Neutrophil (primary cell): ENCODE measurements around the gene C16orf92.
"Not testable (repeated sequence)": the region's sequence is repeated elsewhere in the genome, so short reads cannot be mapped to it uniquely, and the experiment has no call there.

Source experiments
- H3K27ac ChIP-seq: fragments of 200-600 bp; sonication (generic); 2 replicates; pipeline ENCODE4 v1.5.1; 2016; ENCODE audit warnings: mild to moderate bottlenecking, moderate library complexity
- H3K27me3 ChIP-seq: fragments of 200-600 bp; sonication (generic); 2 replicates; pipeline ENCODE4 v1.6.0; 2016; ENCODE audit warnings: mild to moderate bottlenecking
- H3K36me3 ChIP-seq: fragments of 200-600 bp; sonication (generic); 2 replicates; pipeline ENCODE4 v1.5.1; 2017
- H3K4me1 ChIP-seq, 2 experiments: fragments of 200-600 bp in 1 of 2; sonication (generic) in 1 of 2; 1 replicate in 1 of 2; 2 replicates in 1 of 2; pipeline versions ENCODE4 v1.5.1 to v1.6.1; 2013 to 2016; ENCODE audit warnings: low read depth in 1 of 2, low read length in 1 of 2, mild to moderate bottlenecking in 1 of 2, moderate library complexity in 1 of 2; ENCODE audit not compliant: control insufficient read depth in 1 of 2, insufficient read depth in 1 of 2
- H3K4me3 ChIP-seq, 2 experiments: fragments of 200-600 bp in 1 of 2; sonication (generic) in 1 of 2; 1 replicate in 1 of 2; 2 replicates in 1 of 2; pipeline ENCODE4 v1.5.1; 2013 to 2016; ENCODE audit warnings: low read depth in 1 of 2, low read length in 1 of 2, mild to moderate bottlenecking in 1 of 2, moderate library complexity in 1 of 2
- H3K9me3 ChIP-seq: fragments of 200-600 bp; sonication (generic); 2 replicates; pipeline ENCODE4 v1.5.1; 2016
- TF ChIP-seq, protein P1 (sequence below): fragments of 200-600 bp; sonication (generic); IDR thresholded peaks from 2 replicates; pipeline ENCODE4 v1.5.1; 2016; ENCODE audit warnings: antibody characterized with exemption

Gene C16orf92

DNA sequence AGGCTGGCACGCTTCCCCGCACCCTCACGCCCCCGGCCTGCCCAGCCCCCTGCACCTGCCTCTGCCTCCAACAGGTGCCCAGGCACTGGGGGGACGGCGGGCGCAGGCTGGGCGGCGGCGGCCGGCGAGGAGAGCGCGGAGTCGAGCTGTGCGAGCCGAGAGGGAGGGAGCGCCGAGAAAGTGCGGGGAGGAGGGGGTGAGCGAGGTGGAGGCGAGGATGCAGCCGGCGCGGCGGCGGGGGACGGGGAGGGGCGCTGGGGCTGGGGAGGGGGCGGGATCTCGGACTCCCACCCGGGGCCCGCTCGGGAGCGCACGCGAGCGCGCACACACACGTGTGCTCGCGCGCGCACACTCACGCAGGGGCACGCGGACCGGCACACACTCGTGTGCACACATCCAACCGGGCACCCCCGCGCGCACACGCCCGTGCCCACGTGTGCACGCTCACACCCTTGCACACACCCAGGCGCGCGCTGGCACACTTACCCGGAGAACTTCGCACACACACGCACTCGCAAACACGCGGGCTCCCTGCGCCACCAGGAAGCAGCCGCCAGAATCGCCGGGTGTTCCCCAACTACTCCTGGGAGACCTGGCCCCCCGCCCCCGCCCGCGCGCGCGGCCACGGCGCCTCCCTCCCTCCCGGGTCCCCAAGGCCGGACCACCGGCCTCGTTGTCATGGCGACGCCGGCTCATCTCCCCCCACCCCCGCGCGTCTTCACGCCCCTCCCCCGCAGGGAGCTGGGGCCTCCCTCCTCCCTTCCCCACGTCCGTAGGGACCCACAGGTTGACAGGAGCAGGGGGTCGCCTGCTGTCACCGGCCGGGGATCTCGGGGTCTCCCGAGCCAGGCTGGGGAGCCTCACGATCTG is 11.9 kb upstream of the C16orf92 start, which contains the start of gene DOC2A:
Gene DOC2A (minus strand): TSS at position 184 of the 870 bp plus-strand sequence. CDS start 805 bp downstream, outside the sequence.
- no peak within 1 kb of the TSS for H3K27ac ChIP-seq
- peaks cover 5% of the 10 kb centered on the region for H3K36me3 ChIP-seq
- peaks cover 57% of the 10 kb centered on the region for H3K27me3 ChIP-seq
- H3K9me3 ChIP-seq, result no peaks in the 10 kb centered on the region
- H3K4me3 ChIP-seq, result peak within 1 kb of the TSS in 1 of 2 experiments; percentile 28
- TF ChIP-seq, protein P1, sequence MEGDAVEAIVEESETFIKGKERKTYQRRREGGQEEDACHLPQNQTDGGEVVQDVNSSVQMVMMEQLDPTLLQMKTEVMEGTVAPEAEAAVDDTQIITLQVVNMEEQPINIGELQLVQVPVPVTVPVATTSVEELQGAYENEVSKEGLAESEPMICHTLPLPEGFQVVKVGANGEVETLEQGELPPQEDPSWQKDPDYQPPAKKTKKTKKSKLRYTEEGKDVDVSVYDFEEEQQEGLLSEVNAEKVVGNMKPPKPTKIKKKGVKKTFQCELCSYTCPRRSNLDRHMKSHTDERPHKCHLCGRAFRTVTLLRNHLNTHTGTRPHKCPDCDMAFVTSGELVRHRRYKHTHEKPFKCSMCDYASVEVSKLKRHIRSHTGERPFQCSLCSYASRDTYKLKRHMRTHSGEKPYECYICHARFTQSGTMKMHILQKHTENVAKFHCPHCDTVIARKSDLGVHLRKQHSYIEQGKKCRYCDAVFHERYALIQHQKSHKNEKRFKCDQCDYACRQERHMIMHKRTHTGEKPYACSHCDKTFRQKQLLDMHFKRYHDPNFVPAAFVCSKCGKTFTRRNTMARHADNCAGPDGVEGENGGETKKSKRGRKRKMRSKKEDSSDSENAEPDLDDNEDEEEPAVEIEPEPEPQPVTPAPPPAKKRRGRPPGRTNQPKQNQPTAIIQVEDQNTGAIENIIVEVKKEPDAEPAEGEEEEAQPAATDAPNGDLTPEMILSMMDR, result no peak
- H3K4me1 ChIP-seq, result peaks cover 0 to 12% of the 10 kb centered on the region in 2 experiments

- no peaks in the 10 kb centered on the region for H3K9me3 ChIP-seq
- H3K4me3 ChIP-seq, result no peak overlapping the region
- TF ChIP-seq, protein P1, result no peak
- H3K4me1 ChIP-seq, result peaks cover 0 to 12% of the 10 kb centered on the region in 2 experiments
- peaks cover 60% of the 10 kb centered on the region for H3K27me3 ChIP-seq
- no peaks in the 10 kb centered on the region for H3K36me3 ChIP-seq
- no peak overlapping the region for H3K27ac ChIP-seq
Measured at GRCh38 chr16:30011714-30012504, 11.1 kb upstream of the C16orf92 start.

DNA sequence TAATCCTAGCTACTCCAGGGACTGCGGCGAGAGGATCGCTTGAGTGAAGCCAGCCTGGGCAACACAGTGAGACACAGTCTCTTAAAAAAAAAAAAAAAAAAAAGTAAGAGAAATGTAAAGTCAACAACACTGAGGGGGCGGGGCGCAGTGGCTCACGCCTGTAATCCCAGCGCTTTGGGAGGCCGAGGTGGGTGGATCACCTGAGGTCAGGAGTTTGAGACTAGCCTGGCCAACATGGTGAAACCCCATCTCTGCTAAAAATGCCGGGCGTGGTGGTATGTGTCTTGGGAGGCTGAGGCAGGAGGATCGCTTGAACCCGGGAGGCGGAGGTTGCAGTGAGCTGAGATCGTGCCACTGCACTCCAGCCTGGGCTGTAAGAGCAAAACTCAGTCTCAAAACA is 10.4 kb upstream of the C16orf92 start:
- H3K36me3 ChIP-seq, H3K9me3 ChIP-seq, H3K4me3 ChIP-seq, H3K27ac ChIP-seq: not testable (repeated sequence)
- H3K27me3 ChIP-seq, result peaks cover 60% of the 10 kb centered on the region
- peaks cover 0 to 12% of the 10 kb centered on the region in 2 experiments for H3K4me1 ChIP-seq

- Histone ChIP-seq H3K4me1 (peaks cover 0 to 11% of the 10 kb centered on the region in 2 experiments), H3K27me3 (peaks cover 41% of the 10 kb centered on the region)
- not testable (repeated sequence) for H3K27ac ChIP-seq, H3K36me3 ChIP-seq, H3K9me3 ChIP-seq, H3K4me3 ChIP-seq
Measured at GRCh38 chr16:30015450-30015849, 7.5 kb upstream of the C16orf92 start.

DNA sequence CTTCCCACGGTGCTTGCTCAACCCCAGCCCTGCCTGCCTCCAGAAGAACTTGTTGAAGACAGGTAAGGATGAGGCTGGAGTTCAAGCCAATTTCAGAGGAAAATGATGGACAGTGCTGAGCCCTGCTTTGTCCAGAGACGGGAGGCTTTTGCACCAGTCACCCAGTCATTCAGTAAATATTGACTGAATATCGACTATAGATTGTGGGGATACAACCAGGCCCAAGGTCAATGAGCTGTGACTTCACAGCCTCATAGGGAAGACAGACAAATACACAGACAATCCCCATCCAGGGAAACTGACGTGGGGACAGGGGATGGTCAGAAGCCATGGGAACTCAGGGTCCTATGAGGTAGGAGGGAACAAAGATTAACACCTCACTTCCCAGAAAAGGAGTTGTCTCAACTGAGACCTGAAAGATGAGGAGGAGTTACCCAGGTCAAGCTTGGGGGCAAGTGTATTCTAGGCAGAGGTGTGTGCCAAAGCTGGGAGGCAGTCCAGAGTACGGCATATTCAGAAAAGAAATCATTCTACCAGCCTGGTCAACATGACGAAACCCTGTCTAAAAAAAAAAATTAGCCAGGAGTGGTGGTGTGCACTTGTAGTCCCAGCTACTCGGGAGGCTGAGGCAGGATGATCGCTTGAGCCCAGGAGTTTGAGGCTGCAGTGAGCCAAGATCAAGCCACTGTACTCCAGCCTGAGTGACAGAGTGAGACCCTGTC is 6.3 kb upstream of the C16orf92 start:
- Histone ChIP-seq H3K9me3 (no peaks in the 10 kb centered on the region), H3K27me3 (peaks cover 28% of the 10 kb centered on the region), H3K36me3 (no peaks in the 10 kb centered on the region), H3K4me3 (no peak overlapping the region), H3K4me1 (peaks cover 11 to 12% of the 10 kb centered on the region in 2 experiments), H3K27ac (no peak overlapping the region)
- TF ChIP-seq, protein P1, result no peak

- H3K4me1 ChIP-seq, result peaks cover 12 to 14% of the 10 kb centered on the region in 2 experiments
- H3K36me3 ChIP-seq, result no peaks in the 10 kb centered on the region
- no peak overlapping the region for H3K4me3 ChIP-seq
- TF ChIP-seq, protein P1, result no peak
- no peaks in the 10 kb centered on the region for H3K9me3 ChIP-seq
- peaks cover 22% of the 10 kb centered on the region for H3K27me3 ChIP-seq
- H3K27ac ChIP-seq, result no peak overlapping the region
Measured at GRCh38 chr16:30017277-30017656, 5.7 kb upstream of the C16orf92 start.

- H3K36me3 ChIP-seq, H3K9me3 ChIP-seq, H3K27ac ChIP-seq, H3K4me3 ChIP-seq: not testable (repeated sequence)
- Histone ChIP-seq H3K27me3 (peaks cover 16% of the 10 kb centered on the region), H3K4me1 (peaks cover 12 to 14% of the 10 kb centered on the region in 2 experiments)
Measured at GRCh38 chr16:30017937-30018336, 5.1 kb upstream of the C16orf92 start.
